Colonic mucosa (tissue), 4 donors: Measurements from ENCODE around the gene AP2A2. TPM values are rescaled to one million over a fixed set of nuclear protein-coding genes. Genes with fewer than 3 reads are reported as not detected.
A peak's percentile ranks its signal among the peaks of the same experiment; 100 is the strongest.

Experiments
- DNase-seq: peaks from one replicate; pipeline ENCODE4 v3.0.0-alpha.2; 2020
- H3K27ac ChIP-seq: fragments of 200-600 bp; one replicate; pipeline ENCODE4 v1.8.0; 2021
- H3K27me3 ChIP-seq: fragments of 200-600 bp; one replicate; pipeline ENCODE4 v1.8.0; 2021
- H3K36me3 ChIP-seq: fragments of 200-600 bp; one replicate; pipeline ENCODE4 v1.8.0; 2021
- H3K4me1 ChIP-seq: fragments of 200-600 bp; one replicate; pipeline ENCODE4 v1.8.0; 2021; ENCODE audit warnings: mild to moderate bottlenecking
- H3K4me3 ChIP-seq: fragments of 200-600 bp; one replicate; pipeline ENCODE4 v1.8.0; 2021
- H3K9ac ChIP-seq, 2 donors: one replicate each; pipeline ENCODE4 v1.7.0; 2013; ENCODE audit warnings: control low read depth in 2 of 2, low read depth in 2 of 2, low read length in 2 of 2
- H3K9me3 ChIP-seq: fragments of 200-600 bp; one replicate; pipeline ENCODE4 v1.8.0; 2021
- CTCF ChIP-seq: fragments of 200-600 bp; IDR thresholded peaks from one replicate; pipeline ENCODE4 v1.8.0; 2022; ENCODE audit warnings: antibody characterized with exemption, mild to moderate bottlenecking
- intact Hi-C: fragments of 100-400 bp; cut with DNase I; formaldehyde crosslinking; loops from one replicate; pipeline ENCODE4 v1.14.1; 2022
- total RNA-seq, 2 donors: library from RNA; stranded (reverse); fragmentation: NEBNext Ultra II Directional in 1 of 2; extraction: Animal tissue kit (Norgen Biotek cat#: 25700) in 1 of 2; gene quantifications; one replicate each; pipeline ENCODE4 v1.2.1, GENCODE V29; 2021
- donor health status: healthy.
- donor health status: DM: no; HTN: no; CAD: no.
- donor health status: DM: no; HTN: no; CAD: no.

The AP2A2 gene
- total RNA-seq, 2 donors from 2014 or later = 69.4 to 72.5 TPM

- TF ChIP-seq CTCF = no peak
- H3K4me3 ChIP-seq = no peak overlapping the region
- no peaks in the 10 kb centered on the region for H3K9me3 ChIP-seq
- H3K4me1 ChIP-seq = no peaks in the 10 kb centered on the region
- no peaks in the 10 kb centered on the region for H3K36me3 ChIP-seq
- no peak overlapping the region for H3K27ac ChIP-seq
- intact Hi-C loops = no loop called here
- DNase-seq = no peak
- H3K9ac ChIP-seq = no peak overlapping the region
- H3K27me3 ChIP-seq = no peaks in the 10 kb centered on the region
These were observed 115.4 kb downstream of the AP2A2 start for GRCh38 chr11:1041149-1041467.

GRCh38 chr11:1041471-1041870 is 115.8 kb downstream of the AP2A2 start:
- intact Hi-C loops = no loop called here
- Histone ChIP-seq H3K27me3 (no peaks in the 10 kb centered on the region), H3K9ac (no peak overlapping the region), H3K36me3 (no peaks in the 10 kb centered on the region), H3K27ac (no peak overlapping the region), H3K9me3 (no peaks in the 10 kb centered on the region), H3K4me3 (no peak overlapping the region), H3K4me1 (no peaks in the 10 kb centered on the region)
- no peak for DNase-seq
- TF ChIP-seq CTCF = no peak

GRCh38 chr11:1041936-1042608 is 116.4 kb downstream of the AP2A2 start:
- Histone ChIP-seq H3K36me3 (no peaks in the 10 kb centered on the region), H3K9ac (no peak overlapping the region), H3K27ac (no peak overlapping the region), H3K4me1 (no peaks in the 10 kb centered on the region), H3K27me3 (no peaks in the 10 kb centered on the region), H3K9me3 (no peaks in the 10 kb centered on the region), H3K4me3 (no peak overlapping the region)
- TF ChIP-seq CTCF = no peak
- DNase-seq = peak; percentile 69
- intact Hi-C loops = no loop called here

- TF ChIP-seq CTCF = no peak
- DNase-seq = no peak
- H3K27ac ChIP-seq = no peak overlapping the region
- no peaks in the 10 kb centered on the region for H3K4me1 ChIP-seq
- H3K27me3 ChIP-seq = no peaks in the 10 kb centered on the region
- no peak overlapping the region for H3K4me3 ChIP-seq
- intact Hi-C loops = no loop called here
- no peaks in the 10 kb centered on the region for H3K36me3 ChIP-seq
- no peak overlapping the region for H3K9ac ChIP-seq
- no peaks in the 10 kb centered on the region for H3K9me3 ChIP-seq
These were observed 117.2 kb downstream of the AP2A2 start for GRCh38 chr11:1042626-1043562.

- DNase-seq = no peak
- Histone ChIP-seq H3K27me3 (peaks cover 6% of the 10 kb centered on the region), H3K4me1 (no peaks in the 10 kb centered on the region), H3K36me3 (no peaks in the 10 kb centered on the region), H3K9ac (no peak overlapping the region), H3K9me3 (no peaks in the 10 kb centered on the region), H3K27ac (no peak overlapping the region), H3K4me3 (no peak overlapping the region)
- intact Hi-C loops = no loop called here
- no peak for TF ChIP-seq CTCF
These were observed 118.0 kb downstream of the AP2A2 start for GRCh38 chr11:1043563-1044096.
